Measurements from ENCODE around the gene TIGAR. TPM values are rescaled to one million over a fixed set of nuclear protein-coding genes. Genes with fewer than 3 reads are reported as not detected.

TIGAR gene
- total and polyA plus RNA-seq, 3 donors from 2014 or later, result 5.1 to 14.6 (median 14.2) TPM

DNA sequence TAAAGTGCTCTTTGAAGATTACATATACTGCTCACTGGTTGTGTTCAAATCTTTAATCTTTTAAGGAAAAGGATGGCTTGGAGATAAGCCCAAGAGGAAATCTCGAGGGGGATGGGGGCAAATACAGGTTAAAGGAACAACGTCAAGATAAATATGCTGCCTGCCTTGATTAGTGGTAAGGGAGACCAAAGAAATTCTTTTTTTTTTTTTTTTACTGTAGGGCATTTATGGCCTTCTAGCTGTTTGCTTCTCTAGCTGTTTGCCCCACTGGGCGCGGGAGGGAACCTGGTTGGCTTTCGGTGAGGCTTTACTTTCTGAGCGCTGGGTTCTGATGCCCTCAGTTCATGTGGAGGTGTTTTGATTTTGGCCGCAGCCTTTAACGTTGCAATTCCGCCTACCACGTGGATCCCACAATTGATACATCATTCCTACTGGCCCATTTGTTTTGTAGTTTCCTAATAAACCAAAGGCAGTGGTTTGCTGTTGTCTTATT, 41.8 kb upstream of the TIGAR start:
- no peak for DNase-seq
- Histone ChIP-seq H3K4me1 (peaks cover 33% of the 10 kb centered on the region), H3K27me3 (no peaks in the 10 kb centered on the region), H3K4me3 (no peak overlapping the region), H3K9me3 (no peaks in the 10 kb centered on the region), H3K27ac (no peak overlapping the region), H3K36me3 (ENCODE audit: low read depth, missing control alignments) (no peaks in the 10 kb centered on the region)
- 59 to 65% methylated on average over 10 of the region's 10 CpGs for WGBS, 2 donors
- intact Hi-C loops (cut with DNase I; ENCODE audit: low total_unique reads), result loop anchor here (10.0 kb wide), 1 partner anchor 244 kb away; no protein-coding TSS in a partner anchor
- TF ChIP-seq CTCF (IDR thresholded peaks at IDR 0.05) (no peak), POLR2A (IDR thresholded peaks at IDR 0.05) (no peak)

GRCh38 chr12:4280351-4281163, 40.5 kb upstream of the TIGAR start:
- WGBS, 2 donors, result 38 to 44% methylated on average over 14 to 15 of the region's 15 CpGs
- no peak for DNase-seq
- intact Hi-C loops (cut with DNase I; ENCODE audit: low total_unique reads), result no loop called here
- peak overlapping the region in 1 of 2 donors; percentile 20 for H3K27ac ChIP-seq
- H3K9me3 ChIP-seq, result no peaks in the 10 kb centered on the region
- TF ChIP-seq POLR2A (IDR thresholded peaks at IDR 0.05) (no peak), CTCF (IDR thresholded peaks at IDR 0.05) (no peak)
- no peaks in the 10 kb centered on the region for H3K36me3 ChIP-seq (ENCODE audit: low read depth, missing control alignments)
- no peak overlapping the region for H3K4me3 ChIP-seq
- H3K4me1 ChIP-seq, result peaks cover 33% of the 10 kb centered on the region
- no peaks in the 10 kb centered on the region for H3K27me3 ChIP-seq

- H3K4me3 ChIP-seq, result no peak overlapping the region
Observed at GRCh38 chr12:4281173-4281654, 39.8 kb upstream of the TIGAR start.

DNA sequence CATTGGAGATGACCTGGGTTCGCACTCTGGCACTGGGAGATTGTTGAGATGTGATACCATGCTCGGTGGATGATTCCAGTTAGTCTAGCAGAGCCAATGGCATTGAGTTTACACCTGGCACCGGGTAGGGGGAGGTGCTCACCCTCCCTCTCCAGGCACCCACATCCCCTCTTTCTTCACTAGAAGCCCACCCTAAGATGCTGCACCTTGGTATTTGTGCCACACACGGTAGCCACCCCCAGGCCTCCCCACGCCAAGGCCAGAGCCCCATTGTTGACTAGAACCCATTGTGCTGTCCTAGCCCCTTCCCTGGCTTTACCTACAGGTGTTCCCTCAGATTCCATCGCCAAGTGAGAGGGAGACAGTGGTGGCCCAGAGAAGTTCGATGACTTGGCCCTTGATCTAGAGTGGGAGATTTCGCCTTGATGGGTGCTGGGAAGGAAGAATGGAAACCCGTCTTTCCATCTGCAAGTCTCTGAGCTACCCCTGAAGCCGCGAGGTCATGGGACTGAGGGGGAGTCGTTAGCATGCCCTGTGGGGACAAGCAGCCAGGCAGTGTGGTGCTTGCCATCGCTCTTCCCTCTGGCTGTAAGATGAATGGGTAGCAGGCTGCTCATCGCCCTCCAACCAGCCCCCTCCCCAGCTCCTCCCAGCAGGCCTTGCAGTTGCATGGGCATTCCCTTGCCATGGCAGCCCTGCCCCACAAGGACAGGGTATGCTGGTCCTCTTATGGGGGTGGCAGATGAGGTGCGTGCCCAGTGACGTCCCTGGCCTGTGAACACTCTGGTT, 38.7 kb upstream of the TIGAR start:
- Histone ChIP-seq H3K9me3 (no peaks in the 10 kb centered on the region), H3K27me3 (no peaks in the 10 kb centered on the region), H3K27ac (no peak overlapping the region), H3K36me3 (ENCODE audit: low read depth, missing control alignments) (no peaks in the 10 kb centered on the region), H3K4me1 (peaks cover 34% of the 10 kb centered on the region), H3K4me3 (no peak overlapping the region)
- WGBS, 2 donors, result 82 to 87% methylated on average over 15 to 16 of the region's 16 CpGs
- DNase-seq, result no peak
- TF ChIP-seq POLR2A (IDR thresholded peaks at IDR 0.05), result no peak
- TF ChIP-seq CTCF (IDR thresholded peaks at IDR 0.05), result no peak
- intact Hi-C loops (cut with DNase I; ENCODE audit: low total_unique reads), result no loop called here

More at GRCh38 chr12:4281173-4281654, 39.8 kb upstream of the TIGAR start:
- no peaks in the 10 kb centered on the region for H3K27me3 ChIP-seq
- no peaks in the 10 kb centered on the region for H3K9me3 ChIP-seq
- H3K4me1 ChIP-seq, result peaks cover 33% of the 10 kb centered on the region
- no peak for DNase-seq
- no peaks in the 10 kb centered on the region for H3K36me3 ChIP-seq (ENCODE audit: low read depth, missing control alignments)
- intact Hi-C loops (cut with DNase I; ENCODE audit: low total_unique reads), result no loop called here
- H3K27ac ChIP-seq, result no peak overlapping the region
- TF ChIP-seq CTCF (IDR thresholded peaks at IDR 0.05) (no peak), POLR2A (IDR thresholded peaks at IDR 0.05) (no peak)
- WGBS, 2 donors, result 82 to 83% methylated on average over 16 of the region's 16 CpGs
